ENCODE measurements around the gene HOXB5. TPM values are rescaled to one million over a fixed set of nuclear protein-coding genes. Genes with fewer than 3 reads are reported as not detected.

The HOXB5 gene
- total and polyA plus RNA-seq, 2 donors (not counting 1 experiment from before 2014, with no cell fraction given): not detected

GRCh38 chr17:48563385-48563838 lies 30.2 kb downstream of the HOXB5 start:
- Histone ChIP-seq H3K27ac (ENCODE audit: low read length in 2 of 2) (no peak overlapping the region), H3K9ac (ENCODE audit: low read length) (no peak overlapping the region), H4K20me1 (ENCODE audit: control insufficient read depth, insufficient read depth, low read length, poor library complexity, severe bottlenecking) (no peaks in the 10 kb centered on the region), H3K4me1 (ENCODE audit: control insufficient read depth in 2 of 2, insufficient read depth in 2 of 2, low read length in 2 of 2) (peaks cover 1 to 2% of the 10 kb centered on the region in 2 donors), H3K4me3 (ENCODE audit: control extremely low read depth in 1 of 5, extremely low read depth in 1 of 5, insufficient read depth in 1 of 5, low read depth in 2 of 5, low read length in 4 of 5) (no peak overlapping the region), H3K79me2 (ENCODE audit: control insufficient read depth, insufficient read depth, low read length) (no peaks in the 10 kb centered on the region), H3K4me2 (replicated peaks; ENCODE audit: low read depth, low read length, poor library complexity, severe bottlenecking) (no peak overlapping the region), H3K27me3 (replicated peaks in 1 of 4; ENCODE audit: control extremely low read depth in 1 of 4, control insufficient read depth in 3 of 4, insufficient read depth in 4 of 4, low read length in 3 of 4) (peaks cover 0 to 47% (median 15%) of the 10 kb centered on the region in 4 experiments), H2AFZ (ENCODE audit: insufficient read depth, low read depth, low read length, poor library complexity, severe bottlenecking) (no peak overlapping the region), H3K9me3 (ENCODE audit: control extremely low read depth in 1 of 3, control insufficient read depth in 2 of 3, insufficient read depth in 1 of 3, low read length in 2 of 3) (peaks cover 0 to 3% (median 0%) of the 10 kb centered on the region in 3 donors), H3K36me3 (replicated peaks in 1 of 2; ENCODE audit: control extremely low read depth in 1 of 2, control insufficient read depth in 1 of 2, extremely low read depth in 1 of 2, insufficient read depth in 2 of 2, low read length in 1 of 2) (no peaks in the 10 kb centered on the region)
- WGBS (ENCODE audit: insufficient coverage): 87% methylated on average over 3 of the region's 6 CpGs
- TF ChIP-seq EZH2 (IDR thresholded peaks at IDR 0.05; ENCODE audit: borderline replicate concordance, insufficient read depth, low read depth, low read length, poor library complexity, severe bottlenecking) (no peak), CTCF (IDR thresholded peaks at IDR 0.05) (no peak)
- H3K27me3 Mint-ChIP-seq: peaks cover 19% of the 10 kb centered on the region
- H3K4me1 Mint-ChIP-seq: peaks cover 6% of the 10 kb centered on the region
- ChIA-PET CTCF (interaction anchor here (0.6 to 0.7 kb wide), 3 partner anchors 79 to 301 kb away, joined by 3 read pairs; no protein-coding TSS in a partner anchor), POLR2A (no interaction called here)
- ATAC-seq (ENCODE audit: low read depth) (no peak), DNase-seq (no peak)
- no peak overlapping the region for H3K4me3 Mint-ChIP-seq
- intact Hi-C loops (cut with micrococcal nuclease): no loop called here
- H3K9me3 Mint-ChIP-seq (ENCODE audit: insufficient read depth): no peaks in the 10 kb centered on the region
- H3K27ac Mint-ChIP-seq: no peak overlapping the region

GRCh38 chr17:48562934-48563333 lies 30.6 kb downstream of the HOXB5 start:
- ChIA-PET CTCF (interaction anchor here (0.6 kb wide), 2 partner anchors 78 to 1938 kb away, joined by 3 to 7 read pairs; no protein-coding TSS in a partner anchor), POLR2A (no interaction called here)
- Histone ChIP-seq H4K20me1 (ENCODE audit: control insufficient read depth, insufficient read depth, low read length, poor library complexity, severe bottlenecking) (no peaks in the 10 kb centered on the region), H2AFZ (ENCODE audit: insufficient read depth, low read depth, low read length, poor library complexity, severe bottlenecking) (no peak overlapping the region), H3K36me3 (replicated peaks in 1 of 2; ENCODE audit: control extremely low read depth in 1 of 2, control insufficient read depth in 1 of 2, extremely low read depth in 1 of 2, insufficient read depth in 2 of 2, low read length in 1 of 2) (no peaks in the 10 kb centered on the region), H3K27ac (ENCODE audit: low read length in 2 of 2) (no peak overlapping the region), H3K9me3 (ENCODE audit: control extremely low read depth in 1 of 3, control insufficient read depth in 2 of 3, insufficient read depth in 1 of 3, low read length in 2 of 3) (peaks cover 0 to 3% (median 0%) of the 10 kb centered on the region in 3 donors), H3K79me2 (ENCODE audit: control insufficient read depth, insufficient read depth, low read length) (no peaks in the 10 kb centered on the region), H3K4me2 (replicated peaks; ENCODE audit: low read depth, low read length, poor library complexity, severe bottlenecking) (no peak overlapping the region), H3K27me3 (replicated peaks in 1 of 4; ENCODE audit: control extremely low read depth in 1 of 4, control insufficient read depth in 3 of 4, insufficient read depth in 4 of 4, low read length in 3 of 4) (peaks cover 0 to 47% (median 11%) of the 10 kb centered on the region in 4 experiments), H3K4me3 (ENCODE audit: control extremely low read depth in 1 of 5, extremely low read depth in 1 of 5, insufficient read depth in 1 of 5, low read depth in 2 of 5, low read length in 4 of 5) (no peak overlapping the region), H3K9ac (ENCODE audit: low read length) (no peak overlapping the region), H3K4me1 (ENCODE audit: control insufficient read depth in 2 of 2, insufficient read depth in 2 of 2, low read length in 2 of 2) (no peaks in the 10 kb centered on the region)
- no peak for DNase-seq
- Mint-ChIP-seq H3K9me3 (ENCODE audit: insufficient read depth) (no peaks in the 10 kb centered on the region), H3K27me3 (peaks cover 19% of the 10 kb centered on the region), H3K4me3 (no peak overlapping the region), H3K27ac (no peak overlapping the region), H3K4me1 (peaks cover 3% of the 10 kb centered on the region)
- TF ChIP-seq CTCF (IDR thresholded peaks at IDR 0.05) (no peak), EZH2 (IDR thresholded peaks at IDR 0.05; ENCODE audit: borderline replicate concordance, insufficient read depth, low read depth, low read length, poor library complexity, severe bottlenecking) (no peak)
- intact Hi-C loops (cut with micrococcal nuclease): no loop called here
- 97% methylated on average over 3 of the region's 5 CpGs for WGBS (ENCODE audit: insufficient coverage)
- no peak for ATAC-seq (ENCODE audit: low read depth)
